Activated B cell treated with CpG ODN at 0.5 μM for 24 hours (primary cell): Measurements from ENCODE around the gene OR51B4. TPM values are rescaled to one million over a fixed set of nuclear protein-coding genes. Genes with fewer than 3 reads are reported as not detected.

Experiments
- ATAC-seq: fragments of 200-7000 bp; cut with Tn5 transposase; one replicate; pipeline ENCODE4 v1.10.0; 2021; ENCODE audit warnings: low read depth, mild to moderate bottlenecking, moderate library complexity
- CTCF ChIA-PET: fragments of 350-600 bp; sonication (Branson Sonifier 250); formaldehyde crosslinking; loops from one replicate; lab custom pipeline; 2021; ENCODE audit warnings: antibody characterized with exemption; lab: Charles Lee
- POLR2A ChIA-PET: fragments of 350-600 bp; sonication (Branson Sonifier 250); formaldehyde crosslinking; loops from one replicate; lab custom pipeline; 2021; ENCODE audit warnings: antibody characterized with exemption; lab: Charles Lee
- DNase-seq: peaks from one replicate; pipeline ENCODE4 v3.0.0; 2022
- H3K27ac Mint-ChIP-seq: one replicate; pipeline ENCODE4 v1.8.0; 2020; ENCODE audit warnings: mixed read lengths
- H3K27me3 Mint-ChIP-seq: one replicate; pipeline ENCODE4 v1.8.0; 2021; ENCODE audit warnings: mixed read lengths
- H3K36me3 Mint-ChIP-seq: one replicate; pipeline ENCODE4 v1.8.0; 2021; ENCODE audit warnings: low read depth, mixed read lengths
- H3K4me1 Mint-ChIP-seq: one replicate; pipeline ENCODE4 v1.8.0; 2021; ENCODE audit warnings: mixed read lengths
- H3K4me3 Mint-ChIP-seq: one replicate; pipeline ENCODE4 v1.8.0; 2020; ENCODE audit warnings: mild to moderate bottlenecking, mixed read lengths
- H3K9me3 Mint-ChIP-seq: one replicate; pipeline ENCODE4 v1.8.0; 2020; ENCODE audit warnings: mixed read lengths
- CTCF ChIP-seq: fragments of 200-600 bp; IDR thresholded peaks from one replicate; pipeline ENCODE4 v1.8.0; 2022; ENCODE audit warnings: antibody characterized with exemption, mild to moderate bottlenecking
- intact Hi-C: fragments of 100-400 bp; cut with micrococcal nuclease; formaldehyde crosslinking; loops from one replicate; pipeline ENCODE4 v1.15.1; 2024
- total RNA-seq: library from RNA; stranded (reverse); gene quantifications from 2 replicates; pipeline ENCODE4 v1.2.3, GENCODE V29; 2022

Gene OR51B4
- total RNA-seq, 1 donor from 2014 or later = not detected

DNA sequence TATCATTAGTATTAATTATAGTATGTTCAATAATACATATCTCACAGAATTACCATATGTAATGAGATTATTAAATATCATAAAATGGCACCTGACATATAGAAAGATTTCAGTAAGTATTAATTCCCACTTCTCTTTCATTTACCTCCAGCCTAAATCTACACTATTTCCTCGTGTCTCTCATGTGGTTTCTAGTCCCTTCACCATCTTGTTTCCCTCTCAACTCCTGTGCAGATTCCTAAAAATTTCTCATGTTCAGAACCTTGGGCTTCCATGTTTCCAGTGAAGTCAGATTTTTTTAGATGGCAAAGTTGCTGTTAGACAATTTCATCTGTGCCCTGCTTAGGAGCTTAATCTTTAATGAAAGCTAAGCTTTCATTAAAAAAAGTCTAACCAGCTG is 17.9 kb downstream of the OR51B4 start:
- POLR2A ChIA-PET = no interaction called here
- Mint-ChIP-seq H3K4me1 (no peaks in the 10 kb centered on the region), H3K36me3 (no peaks in the 10 kb centered on the region), H3K9me3 (no peaks in the 10 kb centered on the region), H3K27ac (no peak overlapping the region), H3K27me3 (no peaks in the 10 kb centered on the region), H3K4me3 (no peak overlapping the region)
- CTCF ChIA-PET = no interaction called here
- no peak for TF ChIP-seq CTCF
- DNase-seq (no peak), ATAC-seq (no peak)
- intact Hi-C loops = no loop called here

GRCh38 chr11:5283086-5283485 is 18.7 kb downstream of the OR51B4 start:
- no peaks in the 10 kb centered on the region for H3K9me3 Mint-ChIP-seq
- TF ChIP-seq CTCF = no peak
- no peaks in the 10 kb centered on the region for H3K27me3 Mint-ChIP-seq
- no peak overlapping the region for H3K4me3 Mint-ChIP-seq
- H3K4me1 Mint-ChIP-seq = no peaks in the 10 kb centered on the region
- POLR2A ChIA-PET = no interaction called here
- no peak for ATAC-seq
- no peaks in the 10 kb centered on the region for H3K36me3 Mint-ChIP-seq
- DNase-seq = no peak
- H3K27ac Mint-ChIP-seq = no peak overlapping the region
- intact Hi-C loops = no loop called here
- CTCF ChIA-PET = interaction anchor here (0.6 kb wide), 1 partner anchor 526 kb away, joined by 4 read pairs; no protein-coding TSS in a partner anchor

DNA sequence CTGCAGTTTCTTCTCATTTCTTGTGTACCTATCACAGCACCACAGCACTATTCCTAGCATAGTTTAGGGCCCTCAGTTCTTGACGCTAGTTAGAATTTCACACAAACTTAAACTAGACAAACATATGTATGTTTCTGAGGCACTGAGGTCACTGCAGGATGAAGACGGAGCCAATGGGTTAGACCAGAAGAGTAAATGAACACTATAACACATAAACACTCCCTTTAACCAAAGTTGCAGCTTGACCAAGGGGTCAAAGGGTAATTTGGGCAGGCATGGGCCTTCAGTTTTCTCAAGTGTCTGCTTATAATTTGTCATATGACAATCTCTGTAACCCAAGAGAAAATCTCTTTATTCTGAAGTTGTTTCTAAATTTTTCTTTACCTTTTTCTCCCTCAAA is 19.1 kb downstream of the OR51B4 start:
- Mint-ChIP-seq H3K4me1 (no peaks in the 10 kb centered on the region), H3K27ac (no peak overlapping the region), H3K9me3 (no peaks in the 10 kb centered on the region), H3K36me3 (no peaks in the 10 kb centered on the region), H3K4me3 (no peak overlapping the region), H3K27me3 (no peaks in the 10 kb centered on the region)
- DNase-seq (no peak), ATAC-seq (no peak)
- TF ChIP-seq CTCF = no peak
- CTCF ChIA-PET = interaction anchor here (0.6 kb wide), 1 partner anchor 527 kb away, joined by 4 read pairs; no protein-coding TSS in a partner anchor
- intact Hi-C loops = no loop called here
- POLR2A ChIA-PET = no interaction called here

DNA sequence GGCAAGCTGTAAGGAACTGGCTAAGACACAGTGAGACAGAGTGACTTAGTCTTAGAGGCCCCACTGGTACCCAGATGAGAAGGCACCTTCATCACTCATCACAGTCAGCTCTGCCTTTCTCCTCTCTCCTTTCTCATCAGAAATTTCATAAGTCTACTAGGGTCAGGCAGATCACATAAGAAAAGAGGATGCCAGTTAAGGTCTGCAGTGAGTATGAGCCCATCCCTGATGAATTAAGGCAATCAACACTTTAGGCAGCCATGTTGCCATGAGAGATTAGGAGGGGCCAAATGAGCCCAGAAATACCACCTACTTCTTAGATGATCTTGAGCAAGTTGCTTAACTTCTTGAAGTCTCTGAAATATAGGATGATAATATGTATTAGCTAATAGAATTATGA is 20.1 kb downstream of the OR51B4 start:
- POLR2A ChIA-PET = no interaction called here
- CTCF ChIA-PET = no interaction called here
- Mint-ChIP-seq H3K27me3 (no peaks in the 10 kb centered on the region), H3K4me3 (no peak overlapping the region), H3K27ac (no peak overlapping the region), H3K4me1 (no peaks in the 10 kb centered on the region), H3K36me3 (no peaks in the 10 kb centered on the region), H3K9me3 (no peaks in the 10 kb centered on the region)
- DNase-seq (no peak), ATAC-seq (no peak)
- intact Hi-C loops = no loop called here
- no peak for TF ChIP-seq CTCF

- H3K27ac Mint-ChIP-seq = no peak overlapping the region
- H3K4me3 Mint-ChIP-seq = no peak overlapping the region
- intact Hi-C loops = no loop called here
- no peaks in the 10 kb centered on the region for H3K27me3 Mint-ChIP-seq
- ChIA-PET CTCF (no interaction called here), POLR2A (no interaction called here)
- H3K36me3 Mint-ChIP-seq = no peaks in the 10 kb centered on the region
- H3K9me3 Mint-ChIP-seq = no peaks in the 10 kb centered on the region
- no peak for DNase-seq
- no peak for TF ChIP-seq CTCF
- no peak for ATAC-seq
- H3K4me1 Mint-ChIP-seq = no peaks in the 10 kb centered on the region
Observed at GRCh38 chr11:5280582-5281102, 21.1 kb downstream of the OR51B4 start.
